GM21526 (cell line): ENCODE results near the gene CDH20.

Experiments
- ATAC-seq: cut with Tn5 transposase; IDR thresholded peaks from one replicate; pipeline ENCODE4 v1.9.1; 2021; ENCODE audit warnings: moderate library complexity; ENCODE audit not compliant: unreplicated experiment, low FRiP score

Gene CDH20

DNA sequence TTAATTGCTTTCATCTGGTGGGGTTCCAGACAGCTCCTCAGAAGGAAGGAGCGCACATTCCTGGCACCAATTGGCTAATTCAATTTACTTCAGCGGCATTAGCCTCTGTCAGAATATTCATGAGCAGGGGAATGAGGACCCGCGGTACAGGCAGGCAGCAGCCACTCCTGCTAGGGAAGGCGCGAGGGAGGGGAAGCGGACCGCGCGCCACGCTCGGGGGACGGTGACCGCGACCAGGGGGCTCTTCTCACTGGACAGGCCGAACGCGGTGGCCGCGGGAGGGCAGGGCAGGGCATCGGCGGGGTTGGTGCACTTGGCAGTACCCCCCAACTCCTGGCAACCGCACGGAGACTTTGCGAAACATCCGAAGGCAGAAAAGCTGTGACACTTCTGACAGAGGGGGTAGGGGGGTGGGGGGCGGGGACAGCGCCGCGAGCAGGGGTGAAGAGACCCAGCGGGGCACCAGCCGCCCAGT lies at the start of gene CDH20:
CDH20 (plus strand) TSS at position 160 of the 475 bp plus-strand sequence.
- no peak for ATAC-seq

- no peak for ATAC-seq
Observed at GRCh38 chr18:61284039-61284438, 49.2 kb upstream of the CDH20 start.

DNA sequence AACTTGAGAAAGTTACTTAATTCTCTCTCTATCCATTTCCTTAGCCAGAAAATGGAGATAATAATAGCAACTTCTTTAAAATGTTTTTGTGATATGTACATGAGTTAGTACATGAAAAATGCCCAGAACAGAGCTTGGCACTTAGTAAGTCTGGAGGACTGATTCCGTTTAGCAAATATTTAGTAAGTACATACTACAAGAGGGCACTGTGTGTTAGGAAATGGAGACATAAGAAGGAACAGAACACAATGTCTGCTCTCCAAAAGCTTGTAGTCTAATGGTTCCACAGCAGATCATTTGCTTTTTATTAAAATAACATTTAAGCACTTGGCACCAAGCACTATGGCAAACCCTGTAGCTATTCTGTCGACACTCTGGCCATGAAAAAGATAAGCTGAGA lies 47.5 kb upstream of the CDH20 start:
- ATAC-seq = no peak

GRCh38 chr18:61286867-61287266 lies 46.4 kb upstream of the CDH20 start:
- no peak for ATAC-seq

- ATAC-seq = no peak
Observed at GRCh38 chr18:61290616-61291015, 42.6 kb upstream of the CDH20 start.

- no peak for ATAC-seq
Observed at GRCh38 chr18:61292280-61293035, 40.8 kb upstream of the CDH20 start.

- ATAC-seq = no peak
Observed at GRCh38 chr18:61295153-61295552, 38.1 kb upstream of the CDH20 start.

GRCh38 chr18:61308004-61308403 lies 25.2 kb upstream of the CDH20 start:
- no peak for ATAC-seq

DNA sequence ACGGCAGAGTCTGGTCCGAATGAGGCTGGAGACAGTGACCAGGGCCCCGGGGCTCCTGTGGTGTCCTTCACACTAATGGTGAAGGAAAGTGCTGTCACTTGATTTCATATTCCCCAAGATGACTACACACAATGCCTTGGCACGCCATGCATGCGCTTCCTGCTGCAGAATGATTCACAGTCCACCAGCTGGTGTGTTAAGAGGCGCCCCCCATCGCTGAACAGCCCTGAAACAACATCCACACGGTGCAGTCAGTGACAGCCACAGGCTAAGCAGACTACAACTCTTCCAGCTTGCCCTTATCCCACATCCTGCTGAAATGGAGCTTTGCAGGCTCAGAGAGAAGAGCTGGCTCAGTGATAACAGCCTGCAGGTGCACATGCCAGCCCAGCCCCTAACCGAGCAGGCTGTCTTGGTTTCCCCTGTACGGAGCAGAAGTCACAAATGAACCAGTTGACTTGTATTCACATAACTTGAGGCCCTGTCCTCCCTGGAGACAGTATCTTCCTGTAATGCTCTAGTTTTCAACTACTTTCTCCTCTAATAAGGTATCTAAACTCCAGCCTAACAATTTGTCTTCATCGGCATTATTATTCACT lies 24.3 kb upstream of the CDH20 start:
- no peak for ATAC-seq

- peak; percentile 96 for ATAC-seq
Observed at GRCh38 chr18:61322265-61322873, 10.9 kb upstream of the CDH20 start.

GRCh38 chr18:61323951-61324350 lies 9.3 kb upstream of the CDH20 start:
- no peak for ATAC-seq

- ATAC-seq = no peak
Observed at GRCh38 chr18:61326407-61326806, 6.8 kb upstream of the CDH20 start.

- no peak for ATAC-seq
Observed at GRCh38 chr18:61329398-61329797, 3.8 kb upstream of the CDH20 start.

GRCh38 chr18:61331051-61331450 lies 2.2 kb upstream of the CDH20 start:
- ATAC-seq = no peak

- ATAC-seq = no peak
Observed at GRCh38 chr18:61333746-61334490, 688 bp downstream of the CDH20 start.

- ATAC-seq = no peak
Observed at GRCh38 chr18:61334491-61334850, 1.2 kb downstream of the CDH20 start.

GRCh38 chr18:61334951-61335683 lies 1.9 kb downstream of the CDH20 start:
- ATAC-seq = no peak

DNA sequence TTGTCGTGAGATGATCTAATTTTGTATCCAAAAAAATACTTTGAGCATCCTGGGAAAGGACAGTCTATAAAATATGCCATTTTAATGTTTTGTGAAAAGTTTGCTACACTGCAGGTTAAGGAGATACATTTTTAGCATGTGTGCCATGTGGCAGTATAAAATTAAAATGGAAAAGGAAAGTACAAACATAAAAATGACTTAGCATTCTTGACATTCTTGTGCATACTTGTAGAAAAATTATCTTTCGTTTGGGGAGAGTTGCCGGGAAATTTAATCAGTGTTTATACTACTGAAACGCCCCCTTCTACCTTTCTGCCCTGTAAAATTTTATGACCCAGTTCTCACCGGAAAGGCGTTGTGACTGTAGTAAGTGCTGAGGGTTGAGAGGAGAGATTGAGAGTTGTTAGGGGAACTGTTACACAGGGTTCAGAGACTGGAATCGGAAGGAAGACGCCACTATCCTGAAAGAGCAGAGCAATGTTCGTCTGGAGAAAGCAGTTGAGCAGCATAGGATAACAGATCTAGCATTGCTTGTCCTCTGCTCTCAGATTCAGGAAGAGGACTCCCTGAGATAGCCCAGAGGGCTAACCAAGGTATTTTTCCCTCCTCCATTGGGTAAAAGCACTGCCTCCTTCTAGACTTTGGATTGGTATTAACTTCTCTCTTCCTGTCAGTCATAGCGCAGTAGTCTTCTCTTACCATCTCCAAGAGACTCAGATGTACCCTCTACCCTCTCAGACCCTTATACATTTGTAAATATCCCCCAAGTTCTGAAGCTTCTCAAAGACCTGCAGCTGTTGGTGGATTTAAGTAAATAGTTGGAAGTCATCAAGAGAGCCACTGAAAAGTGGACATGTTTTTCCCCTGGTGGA lies 2.7 kb downstream of the CDH20 start:
- ATAC-seq = no peak

GRCh38 chr18:61336766-61337165 lies 3.5 kb downstream of the CDH20 start:
- no peak for ATAC-seq

DNA sequence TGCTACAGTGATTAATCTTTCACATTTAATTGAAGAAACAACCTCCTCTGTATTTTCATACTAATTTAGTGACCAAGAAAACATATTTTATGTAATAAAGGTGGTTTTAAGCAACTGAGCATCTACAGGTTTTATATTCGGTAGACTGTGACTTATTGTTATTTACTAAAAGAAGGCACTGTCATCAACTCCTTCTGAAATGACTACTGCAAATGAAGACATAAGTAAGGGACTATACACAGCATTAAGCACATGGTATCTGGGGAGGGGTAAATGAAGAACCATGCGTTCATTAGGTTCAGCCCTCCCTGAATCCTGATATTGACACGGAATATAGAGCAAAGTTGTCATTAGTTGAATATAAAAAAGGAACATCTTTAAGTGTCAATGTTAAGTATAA lies 4.3 kb downstream of the CDH20 start:
- ATAC-seq = no peak
